Ovary (tissue), 9 donors: ENCODE data around the gene MCRIP1. TPM values are rescaled to one million over a fixed set of nuclear protein-coding genes. Genes with fewer than 3 reads are reported as not detected.

ENCODE experiments used
- DNase-seq, 5 donors: peaks; one replicate each; pipeline ENCODE4 v3.0.0-alpha.2; 2019 to 2020
- H3K27ac ChIP-seq, 2 donors: fragments of 200-600 bp; one replicate each; pipeline versions ENCODE4 v1.5.1 to v1.8.0; 2019 to 2022
- H3K27me3 ChIP-seq: fragments of 200-600 bp; one replicate; pipeline ENCODE4 v1.8.0; 2022
- H3K36me3 ChIP-seq: fragments of 200-600 bp; sonication (generic); one replicate; pipeline ENCODE4 v1.5.1; 2019
- H3K4me1 ChIP-seq: one replicate; pipeline ENCODE4 v1.8.1; 2013; ENCODE audit warnings: mild to moderate bottlenecking, moderate library complexity; ENCODE audit not compliant: insufficient read depth
- H3K4me3 ChIP-seq: fragments of 200-600 bp; sonication (generic); one replicate; pipeline ENCODE4 v1.5.1; 2017
- H3K9me3 ChIP-seq, 2 donors: fragments of 200-600 bp in 1 of 2; sonication (generic) in 1 of 2; one replicate each; pipeline versions ENCODE4 v1.5.1 to v1.8.1; 2013 to 2019; ENCODE audit warnings: mild to moderate bottlenecking in 1 of 2, moderate library complexity in 1 of 2
- EP300 ChIP-seq: sonication (generic); formaldehyde crosslinking; IDR thresholded peaks from one replicate; pipeline ENCODE4 v1.6.1; 2017; ENCODE audit warnings: antibody characterized with exemption
- POLR2A ChIP-seq: fragments of 450-650 bp; IDR thresholded peaks from one replicate; pipeline ENCODE4 v1.6.1; 2017; ENCODE audit warnings: antibody characterized with exemption, mild to moderate bottlenecking, moderate library complexity
- WGBS, 3 donors: extraction: QIAGEN DNeasy Blood & Tissue Kit in 1 of 3; methylation state at CpG; one replicate each; pipeline versions ENCODE4 v1.1.5 to v1.1.7; 2013 to 2017; 5-methylcytosine and 5-hydroxymethylcytosine counted together
- intact Hi-C, 4 donors: fragments of 100-400 bp; cut with DNase I; formaldehyde crosslinking; loops; one replicate each; pipeline versions ENCODE4 v1.11.0 to v1.15.1; 2022 to 2023
- polyA plus RNA-seq, 2 donors: library from polyadenylated mRNA; stranded (reverse); fragments of 200-250 nt in 1 of 2; fragments of 350-450 nt in 1 of 2; fragmentation: Illumina TruSeq in 1 of 2; extraction: RNeasy Lipid Tissue Mini Kit (QIAGEN cat#74804) in 1 of 2; gene quantifications; one replicate each; pipeline ENCODE4 v1.2.3, GENCODE V29; 2013 to 2014
- total RNA-seq, 7 donors: library from RNA; depleted of rRNA in 2 of 7; stranded (reverse); fragments of >200 nt in 2 of 7; fragmentation: NEBNext Ultra II Directional in 3 of 7; extraction: Animal tissue kit (Norgen Biotek cat#: 25700) in 3 of 7; gene quantifications; one replicate each; pipeline versions ENCODE4 v1.1.0 to v1.2.4, GENCODE V29; 2016 to 2023
- TF ChIP-seq, protein P1 (sequence below), 3 donors: fragments of 450-650 bp in 2 of 3; fragments of 200-600 bp in 1 of 3; IDR thresholded peaks; one replicate each; pipeline versions ENCODE4 v1.5.1 to v1.8.0; 2016 to 2022; ENCODE audit warnings: antibody characterized with exemption in 3 of 3, mild to moderate bottlenecking in 1 of 3
- donor health status: DM: no; HTN: no; CAD: no; lungs with moderate emphysema.
- donor health status: DM: no; HTN: no; CAD: no.
- donor health status: Bipolar disorder and iron deficiency.
- donor health status: DM: yes; HTN: yes; CAD: no.
- donor health status: DM: no; HTN: no; CAD: no.
- donor health status: DM: yes; HTN: yes; CAD: no.

Gene MCRIP1
- total and polyA plus RNA-seq, 9 donors: 0.30 to 135 (median 97.0) TPM

DNA sequence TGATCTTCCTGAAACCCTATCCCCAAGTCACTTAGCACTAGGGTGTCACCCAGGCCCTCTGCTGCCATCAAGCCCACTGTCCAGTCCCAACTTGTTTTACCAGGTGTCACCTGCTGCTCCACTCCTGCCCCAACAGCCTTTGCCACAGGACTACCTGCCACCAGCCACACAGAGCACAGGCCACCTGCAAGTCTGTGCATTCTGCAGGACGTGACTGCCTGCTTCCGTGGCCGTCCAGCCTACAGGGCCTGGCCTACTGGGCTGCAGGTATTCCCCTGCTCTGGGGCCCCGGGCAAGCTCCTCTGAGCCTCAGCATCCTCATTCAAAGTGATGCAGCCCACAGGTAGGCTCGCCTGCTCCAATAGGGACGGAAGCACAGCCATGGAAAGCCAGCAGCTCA, 3.2 kb downstream of the MCRIP1 start:
- no peak for TF ChIP-seq EP300
- TF ChIP-seq, protein P1, sequence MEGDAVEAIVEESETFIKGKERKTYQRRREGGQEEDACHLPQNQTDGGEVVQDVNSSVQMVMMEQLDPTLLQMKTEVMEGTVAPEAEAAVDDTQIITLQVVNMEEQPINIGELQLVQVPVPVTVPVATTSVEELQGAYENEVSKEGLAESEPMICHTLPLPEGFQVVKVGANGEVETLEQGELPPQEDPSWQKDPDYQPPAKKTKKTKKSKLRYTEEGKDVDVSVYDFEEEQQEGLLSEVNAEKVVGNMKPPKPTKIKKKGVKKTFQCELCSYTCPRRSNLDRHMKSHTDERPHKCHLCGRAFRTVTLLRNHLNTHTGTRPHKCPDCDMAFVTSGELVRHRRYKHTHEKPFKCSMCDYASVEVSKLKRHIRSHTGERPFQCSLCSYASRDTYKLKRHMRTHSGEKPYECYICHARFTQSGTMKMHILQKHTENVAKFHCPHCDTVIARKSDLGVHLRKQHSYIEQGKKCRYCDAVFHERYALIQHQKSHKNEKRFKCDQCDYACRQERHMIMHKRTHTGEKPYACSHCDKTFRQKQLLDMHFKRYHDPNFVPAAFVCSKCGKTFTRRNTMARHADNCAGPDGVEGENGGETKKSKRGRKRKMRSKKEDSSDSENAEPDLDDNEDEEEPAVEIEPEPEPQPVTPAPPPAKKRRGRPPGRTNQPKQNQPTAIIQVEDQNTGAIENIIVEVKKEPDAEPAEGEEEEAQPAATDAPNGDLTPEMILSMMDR (IDR thresholded peaks at IDR 0.05): no peak
- 79 to 88% (median 85%) methylated on average over 6 of the region's 6 CpGs for WGBS, 3 donors
- intact Hi-C loops: no loop called here
- peaks cover 16% of the 10 kb centered on the region for H3K4me1 ChIP-seq
- no peak for DNase-seq
- no peaks in the 10 kb centered on the region for H3K9me3 ChIP-seq
- no peak overlapping the region for H3K27ac ChIP-seq
- no peaks in the 10 kb centered on the region for H3K27me3 ChIP-seq
- no peak overlapping the region for H3K4me3 ChIP-seq
- H3K36me3 ChIP-seq: no peaks in the 10 kb centered on the region

DNA sequence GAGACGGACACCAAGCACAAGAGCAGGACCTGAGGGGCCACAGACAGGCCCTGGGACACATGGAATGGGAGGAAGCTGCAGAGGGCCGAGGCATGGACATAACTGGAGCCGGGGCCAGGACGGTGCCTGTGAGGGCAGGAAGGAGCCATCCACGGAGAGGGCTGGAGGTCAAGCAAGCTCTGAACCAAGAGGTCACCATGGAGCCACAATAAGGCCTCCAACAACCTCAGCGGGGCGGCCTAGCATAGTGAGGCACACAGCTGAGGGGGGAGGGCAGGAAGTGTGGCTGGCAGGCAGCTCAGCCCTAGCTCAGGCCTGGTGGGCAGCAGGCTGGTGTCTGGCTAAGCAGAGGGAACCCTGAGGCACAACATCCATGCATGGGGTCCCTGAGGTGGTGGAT, 4.4 kb downstream of the MCRIP1 start:
- Histone ChIP-seq H3K27me3 (no peaks in the 10 kb centered on the region), H3K9me3 (no peaks in the 10 kb centered on the region), H3K4me3 (no peak overlapping the region), H3K4me1 (peaks cover 13% of the 10 kb centered on the region), H3K27ac (no peak overlapping the region), H3K36me3 (no peaks in the 10 kb centered on the region)
- TF ChIP-seq POLR2A (no peak), EP300 (no peak)
- TF ChIP-seq, protein P1 (IDR thresholded peaks at IDR 0.05): no peak
- WGBS, 3 donors: 72 to 81% (median 78%) methylated on average over 7 of the region's 7 CpGs
- intact Hi-C loops: no loop called here
- DNase-seq: no peak

- no peak overlapping the region for H3K27ac ChIP-seq
- 83 to 84% (median 83%) methylated on average over 11 of the region's 11 CpGs for WGBS, 3 donors
- no peak for DNase-seq
- no peaks in the 10 kb centered on the region for H3K9me3 ChIP-seq
- H3K36me3 ChIP-seq: no peaks in the 10 kb centered on the region
- TF ChIP-seq EP300 (no peak), POLR2A (no peak)
- TF ChIP-seq, protein P1 (IDR thresholded peaks at IDR 0.05): no peak
- no peaks in the 10 kb centered on the region for H3K27me3 ChIP-seq
- intact Hi-C loops: no loop called here
- peaks cover 6% of the 10 kb centered on the region for H3K4me1 ChIP-seq
- no peak overlapping the region for H3K4me3 ChIP-seq
Observed at GRCh38 chr17:81825841-81826466, 7.1 kb downstream of the MCRIP1 start.

- 76 to 89% (median 79%) methylated on average over 11 of the region's 11 CpGs for WGBS, 3 donors
- no peak overlapping the region for H3K27ac ChIP-seq
- no peaks in the 10 kb centered on the region for H3K27me3 ChIP-seq
- intact Hi-C loops: no loop called here
- H3K4me3 ChIP-seq: no peak overlapping the region
- H3K4me1 ChIP-seq: peaks cover 6% of the 10 kb centered on the region
- no peak for DNase-seq
- H3K9me3 ChIP-seq: no peaks in the 10 kb centered on the region
- no peaks in the 10 kb centered on the region for H3K36me3 ChIP-seq
- TF ChIP-seq EP300 (no peak), POLR2A (no peak)
- TF ChIP-seq, protein P1 (IDR thresholded peaks at IDR 0.05): no peak
Observed at GRCh38 chr17:81824595-81824994, 8.5 kb downstream of the MCRIP1 start.
